HG03558 (cell line): ENCODE data around the gene LIN52.

ENCODE experiments used
- ATAC-seq: cut with Tn5 transposase; IDR thresholded peaks from one replicate; pipeline ENCODE4 v1.9.1; 2021; ENCODE audit warnings: moderate number of reproducible peaks; ENCODE audit not compliant: unreplicated experiment; ENCODE audit errors: extremely low read depth

The LIN52 gene

DNA sequence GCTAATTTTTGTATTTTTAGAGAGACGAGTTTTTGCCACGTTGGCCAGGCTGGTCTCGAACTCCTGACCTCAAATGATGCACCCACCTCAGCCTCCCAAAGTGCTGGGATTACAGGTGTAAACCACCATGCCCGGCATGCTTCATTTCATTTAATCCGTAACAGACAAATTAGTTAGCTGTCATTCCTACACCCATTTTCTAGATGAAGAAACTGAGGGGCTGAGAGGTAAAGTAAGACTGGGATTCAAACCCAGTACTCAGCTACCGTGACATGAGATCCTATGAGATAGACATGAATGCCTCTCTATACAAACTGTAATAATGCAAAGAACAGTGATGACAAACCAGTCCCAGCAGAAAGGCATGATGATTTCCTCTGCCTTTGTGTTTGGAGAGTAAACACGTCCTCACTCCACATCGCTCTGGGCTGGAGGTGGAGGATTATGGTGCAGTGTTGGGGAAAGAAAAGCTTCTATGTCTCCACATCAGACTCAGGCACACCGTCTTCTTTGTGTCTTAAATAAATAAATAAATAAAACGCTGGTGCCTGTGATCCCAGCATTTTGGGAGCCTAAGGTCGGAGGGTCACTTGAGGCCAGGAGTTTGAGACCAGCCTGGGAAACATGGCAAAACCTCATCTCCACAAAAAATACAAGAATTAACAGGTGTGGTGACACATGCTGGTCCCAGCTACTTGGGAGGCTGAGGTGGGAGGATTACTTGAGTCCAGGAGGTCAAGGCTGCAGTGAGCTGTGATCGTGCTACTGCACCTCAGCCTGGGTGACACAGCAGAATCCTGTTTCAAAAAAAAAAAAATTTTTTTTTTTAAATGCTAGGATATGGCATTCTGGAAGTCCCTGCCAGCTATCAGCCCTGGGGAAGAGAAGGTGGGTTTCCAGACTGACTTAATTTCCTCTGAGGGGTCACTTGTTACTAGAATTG, 164.9 kb downstream of the LIN52 start:
- no peak for ATAC-seq
